Lung (tissue), 12 donors: ENCODE measurements around the gene CCL1. TPM values are rescaled to one million over a fixed set of nuclear protein-coding genes. Genes with fewer than 3 reads are reported as not detected.

Experiments used
- ATAC-seq: fragments of 200-7000 bp; cut with Tn5 transposase; one replicate; pipeline ENCODE4 v1.9.1; 2020; ENCODE audit warnings: moderate number of reproducible peaks; ENCODE audit not compliant: insufficient read depth, low FRiP score
- DNase-seq, 3 donors: peaks; one replicate each; pipeline ENCODE4 v3.0.0-alpha.2; 2013 to 2017
- H3K27ac ChIP-seq, 2 donors: one replicate each; pipeline ENCODE4 v1.5.1; 2013; ENCODE audit warnings: mild to moderate bottlenecking in 2 of 2, moderate library complexity in 2 of 2, control low read depth in 1 of 2, inconsistent platforms in 1 of 2, low read depth in 1 of 2, low read length in 1 of 2
- H3K27me3 ChIP-seq, 3 donors: one replicate each; pipeline ENCODE4 v1.5.1; 2013; ENCODE audit warnings: low read length in 2 of 3; ENCODE audit not compliant: control insufficient read depth in 3 of 3, insufficient read depth in 3 of 3
- H3K36me3 ChIP-seq, 4 donors: one replicate each; pipeline ENCODE4 v1.5.1; 2013; ENCODE audit warnings: low read length in 4 of 4, mild to moderate bottlenecking in 1 of 4, moderate library complexity in 1 of 4; ENCODE audit not compliant: control insufficient read depth in 4 of 4, insufficient read depth in 4 of 4
- H3K4me1 ChIP-seq, 5 donors: one replicate each; pipeline ENCODE4 v1.5.1; 2013; ENCODE audit warnings: low read length in 5 of 5, mild to moderate bottlenecking in 2 of 5, moderate library complexity in 1 of 5; ENCODE audit not compliant: control insufficient read depth in 5 of 5, insufficient read depth in 5 of 5
- H3K4me3 ChIP-seq: one replicate; pipeline ENCODE4 v1.5.1; 2013; ENCODE audit warnings: mild to moderate bottlenecking, control low read depth, moderate library complexity
- H3K9ac ChIP-seq, 2 donors: one replicate each; pipeline ENCODE4 v1.5.1; 2013; ENCODE audit warnings: low read length in 2 of 2, control low read depth in 1 of 2; ENCODE audit not compliant: insufficient read depth in 1 of 2
- H3K9me3 ChIP-seq, 4 donors: one replicate each; pipeline ENCODE4 v1.5.1; 2013; ENCODE audit warnings: low read length in 3 of 4, mild to moderate bottlenecking in 1 of 4, moderate library complexity in 1 of 4; ENCODE audit not compliant: control insufficient read depth in 4 of 4, insufficient read depth in 3 of 4
- WGBS, 2 donors: extraction: QIAGEN DNeasy Blood & Tissue Kit; methylation state at CpG; one replicate each; pipeline ENCODE4 v1.1.7; 2013; 5-methylcytosine and 5-hydroxymethylcytosine counted together
- polyA plus RNA-seq, 2 donors: library from polyadenylated mRNA; stranded (reverse); fragments of 200-250 nt; gene quantifications; one replicate each; pipeline ENCODE4 v1.2.1, GENCODE V29; 2013
- total RNA-seq, 2 donors: library from RNA; depleted of rRNA in 1 of 2; stranded (reverse); fragments of >200 nt in 1 of 2; gene quantifications; one replicate each; pipeline ENCODE4 v1.2.1, GENCODE V29; 2014 to 2021
- TF ChIP-seq, protein P1 (sequence below): IDR thresholded peaks from 2 replicates; pipeline ENCODE4 v1.5.1; 2012; ENCODE audit warnings: mild to moderate bottlenecking; ENCODE audit errors: control extremely low read depth, extremely low read depth
- donor health status: control.
- donor health status: control.
- donor health status: Bipolar disorder and iron deficiency.
- donor health status: healthy.
- donor health status: DM: yes; HTN: yes; CAD: no.

Gene CCL1
- total and polyA plus RNA-seq, 4 donors, result 0.44 TPM; not detected in 3

DNA sequence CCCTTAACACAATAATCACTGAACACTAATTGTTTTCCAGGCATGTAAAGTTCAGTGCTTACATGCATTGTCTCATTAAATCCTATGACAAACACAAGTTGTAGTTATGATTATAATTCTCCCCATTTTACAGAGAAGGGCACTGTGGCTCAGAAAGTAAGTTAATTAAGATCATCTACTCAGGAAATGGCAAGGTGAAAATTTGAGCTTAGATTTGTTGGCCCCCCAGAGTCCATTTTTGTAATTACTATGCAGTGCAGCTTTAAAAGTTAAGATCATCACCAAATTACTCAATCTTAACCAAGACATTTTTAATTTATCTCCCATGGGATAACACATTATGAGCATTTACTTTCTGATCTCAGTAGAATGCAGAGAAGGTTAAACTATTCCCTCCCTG, 34.2 kb upstream of the CCL1 start:
- ATAC-seq (no peak), DNase-seq (no peak)
- H3K27ac ChIP-seq, result no peak overlapping the region
- H3K4me3 ChIP-seq, result no peak overlapping the region
- no peaks in the 10 kb centered on the region for H3K36me3 ChIP-seq
- H3K9me3 ChIP-seq, result no peaks in the 10 kb centered on the region
- no peaks in the 10 kb centered on the region for H3K27me3 ChIP-seq
- no peaks in the 10 kb centered on the region for H3K4me1 ChIP-seq
- H3K9ac ChIP-seq, result no peak overlapping the region
- TF ChIP-seq, protein P1, sequence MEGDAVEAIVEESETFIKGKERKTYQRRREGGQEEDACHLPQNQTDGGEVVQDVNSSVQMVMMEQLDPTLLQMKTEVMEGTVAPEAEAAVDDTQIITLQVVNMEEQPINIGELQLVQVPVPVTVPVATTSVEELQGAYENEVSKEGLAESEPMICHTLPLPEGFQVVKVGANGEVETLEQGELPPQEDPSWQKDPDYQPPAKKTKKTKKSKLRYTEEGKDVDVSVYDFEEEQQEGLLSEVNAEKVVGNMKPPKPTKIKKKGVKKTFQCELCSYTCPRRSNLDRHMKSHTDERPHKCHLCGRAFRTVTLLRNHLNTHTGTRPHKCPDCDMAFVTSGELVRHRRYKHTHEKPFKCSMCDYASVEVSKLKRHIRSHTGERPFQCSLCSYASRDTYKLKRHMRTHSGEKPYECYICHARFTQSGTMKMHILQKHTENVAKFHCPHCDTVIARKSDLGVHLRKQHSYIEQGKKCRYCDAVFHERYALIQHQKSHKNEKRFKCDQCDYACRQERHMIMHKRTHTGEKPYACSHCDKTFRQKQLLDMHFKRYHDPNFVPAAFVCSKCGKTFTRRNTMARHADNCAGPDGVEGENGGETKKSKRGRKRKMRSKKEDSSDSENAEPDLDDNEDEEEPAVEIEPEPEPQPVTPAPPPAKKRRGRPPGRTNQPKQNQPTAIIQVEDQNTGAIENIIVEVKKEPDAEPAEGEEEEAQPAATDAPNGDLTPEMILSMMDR, result no peak

DNA sequence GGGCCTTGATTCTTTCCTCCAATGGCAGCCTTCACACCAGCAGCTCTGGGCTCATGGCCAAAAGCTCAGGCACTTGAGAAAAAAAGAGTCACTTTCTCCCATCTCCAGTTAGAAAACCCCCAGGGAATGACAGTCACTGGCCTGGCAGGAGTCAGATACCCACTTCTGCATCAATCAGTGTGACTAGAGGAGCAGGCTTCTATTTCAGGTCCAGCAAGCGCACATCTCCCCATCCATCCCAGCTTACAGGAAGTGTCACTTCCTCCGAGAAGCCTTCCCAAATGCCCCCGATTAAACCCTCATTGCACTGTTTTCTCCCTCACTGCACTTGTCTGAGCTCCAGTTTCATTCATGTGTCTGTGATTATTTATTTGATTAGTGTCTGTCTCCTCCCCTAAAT, 30.4 kb upstream of the CCL1 start:
- TF ChIP-seq, protein P1, result no peak
- Histone ChIP-seq H3K9me3 (no peaks in the 10 kb centered on the region), H3K36me3 (no peaks in the 10 kb centered on the region), H3K9ac (no peak overlapping the region), H3K4me1 (no peaks in the 10 kb centered on the region), H3K27ac (no peak overlapping the region), H3K4me3 (no peak overlapping the region), H3K27me3 (no peaks in the 10 kb centered on the region)
- 59 to 67% methylated on average over 3 of the region's 3 CpGs for WGBS, 2 donors
- ATAC-seq (no peak), DNase-seq (peak in 1 of 3 donors; percentile 24)

DNA sequence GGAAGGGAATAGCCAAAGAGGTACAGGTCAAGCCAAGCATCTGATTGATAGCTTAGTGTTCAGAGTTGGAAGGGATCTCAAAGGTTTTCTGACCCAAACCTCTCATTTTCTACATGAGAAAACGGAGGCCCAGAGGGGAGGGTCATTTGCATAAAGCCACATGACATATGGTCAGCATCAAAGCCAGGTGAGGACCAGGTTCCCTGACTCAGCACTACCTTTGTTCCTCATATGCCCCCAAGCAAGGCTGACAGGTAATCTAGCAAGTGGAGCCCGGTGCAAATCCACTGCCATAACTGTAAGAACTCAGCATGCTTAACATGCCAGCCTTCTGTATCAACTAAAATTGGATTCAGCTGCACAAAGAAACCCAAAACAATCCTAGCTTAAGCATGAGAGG, 28.2 kb upstream of the CCL1 start:
- Histone ChIP-seq H3K4me1 (peaks cover 0 to 21% (median 6%) of the 10 kb centered on the region in 5 donors), H3K4me3 (no peak overlapping the region), H3K9me3 (no peaks in the 10 kb centered on the region), H3K27me3 (no peaks in the 10 kb centered on the region), H3K27ac (no peak overlapping the region), H3K9ac (no peak overlapping the region), H3K36me3 (no peaks in the 10 kb centered on the region)
- DNase-seq (no peak), ATAC-seq (no peak)
- TF ChIP-seq, protein P1, result no peak
- WGBS, 2 donors, result 78 to 81% methylated on average over 2 of the region's 2 CpGs

DNA sequence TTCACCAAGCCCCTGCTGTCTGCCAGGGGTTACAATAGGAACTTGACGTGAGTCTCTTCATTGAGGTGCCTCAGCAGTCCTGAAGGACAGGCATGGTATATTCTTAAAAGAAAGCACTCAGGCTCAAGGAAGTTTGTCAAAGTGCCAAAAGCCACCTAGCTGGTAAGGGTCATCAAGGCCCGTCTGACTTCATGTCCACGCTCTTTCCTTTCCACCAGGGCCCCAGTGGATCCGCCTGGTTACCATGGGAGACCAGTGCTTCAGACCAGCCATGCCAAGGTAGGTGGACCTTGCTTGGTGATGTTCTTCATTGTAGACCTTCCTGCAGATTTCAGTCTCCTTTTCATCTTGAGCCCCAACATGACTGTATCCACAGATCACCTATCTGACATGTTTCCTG, 27.6 kb upstream of the CCL1 start:
- no peaks in the 10 kb centered on the region for H3K9me3 ChIP-seq
- H3K4me1 ChIP-seq, result peaks cover 0 to 25% (median 6%) of the 10 kb centered on the region in 5 donors
- DNase-seq (no peak), ATAC-seq (no peak)
- H3K9ac ChIP-seq, result no peak overlapping the region
- no peak overlapping the region for H3K27ac ChIP-seq
- TF ChIP-seq, protein P1, result no peak
- no peaks in the 10 kb centered on the region for H3K36me3 ChIP-seq
- H3K4me3 ChIP-seq, result no peak overlapping the region
- H3K27me3 ChIP-seq, result no peaks in the 10 kb centered on the region
- 83 to 84% methylated on average over 4 of the region's 4 CpGs for WGBS, 2 donors
